MV-4-11 (cell line): ENCODE measurements around the gene FLVCR2.
A peak's percentile ranks its signal among the peaks of the same experiment; 100 is the strongest.

Source experiments
- DNase-seq: peaks from one replicate; lab custom pipeline; 2025; lab: John Stamatoyannopoulos, UW

FLVCR2 gene

GRCh38 chr14:75578102-75578785 is at the start of gene FLVCR2:
Gene FLVCR2 (plus strand): TSS chr14:75578620. CDS start chr14:75578973, 353 bp downstream.
- DNase-seq, result peak; percentile 52

GRCh38 chr14:75531256-75531655 is 47.2 kb upstream of the FLVCR2 start:
- no peak for DNase-seq

GRCh38 chr14:75531660-75532317 is 46.6 kb upstream of the FLVCR2 start:
- DNase-seq, result no peak

- DNase-seq, result no peak
Measured at GRCh38 chr14:75533791-75534555, 44.4 kb upstream of the FLVCR2 start.

- no peak for DNase-seq
Measured at GRCh38 chr14:75535164-75535898, 43.1 kb upstream of the FLVCR2 start.

- no peak for DNase-seq
Measured at GRCh38 chr14:75537071-75537470, 41.3 kb upstream of the FLVCR2 start.

GRCh38 chr14:75539162-75539560 is 39.3 kb upstream of the FLVCR2 start:
- DNase-seq, result no peak

GRCh38 chr14:75539561-75540478 is 38.6 kb upstream of the FLVCR2 start:
- no peak for DNase-seq

GRCh38 chr14:75540479-75540851 is 38.0 kb upstream of the FLVCR2 start:
- DNase-seq, result no peak

- peak; percentile 86 for DNase-seq
Measured at GRCh38 chr14:75542588-75543091, 35.8 kb upstream of the FLVCR2 start.

- no peak for DNase-seq
Measured at GRCh38 chr14:75543253-75543652, 35.2 kb upstream of the FLVCR2 start.

GRCh38 chr14:75543786-75544185 is 34.6 kb upstream of the FLVCR2 start:
- no peak for DNase-seq

- DNase-seq, result no peak
Measured at GRCh38 chr14:75545907-75546306, 32.5 kb upstream of the FLVCR2 start.

GRCh38 chr14:75547552-75548250 is 30.7 kb upstream of the FLVCR2 start:
- no peak for DNase-seq

GRCh38 chr14:75548544-75548943 is 29.9 kb upstream of the FLVCR2 start:
- DNase-seq, result no peak

- peak; percentile 14 for DNase-seq
Measured at GRCh38 chr14:75549169-75549568, 29.3 kb upstream of the FLVCR2 start.

GRCh38 chr14:75551021-75551420 is 27.4 kb upstream of the FLVCR2 start:
- no peak for DNase-seq

GRCh38 chr14:75553157-75553556 is 25.3 kb upstream of the FLVCR2 start:
- DNase-seq, result no peak

GRCh38 chr14:75553761-75554364 is 24.6 kb upstream of the FLVCR2 start:
- no peak for DNase-seq

- DNase-seq, result no peak
Measured at GRCh38 chr14:75554482-75554881, 23.9 kb upstream of the FLVCR2 start.
